ENCODE data around the gene PTPRD. TPM values are rescaled to one million over a fixed set of nuclear protein-coding genes. Genes with fewer than 3 reads are reported as not detected.

PTPRD gene
- total RNA-seq, 1 experiment from 2014 or later: not detected

DNA sequence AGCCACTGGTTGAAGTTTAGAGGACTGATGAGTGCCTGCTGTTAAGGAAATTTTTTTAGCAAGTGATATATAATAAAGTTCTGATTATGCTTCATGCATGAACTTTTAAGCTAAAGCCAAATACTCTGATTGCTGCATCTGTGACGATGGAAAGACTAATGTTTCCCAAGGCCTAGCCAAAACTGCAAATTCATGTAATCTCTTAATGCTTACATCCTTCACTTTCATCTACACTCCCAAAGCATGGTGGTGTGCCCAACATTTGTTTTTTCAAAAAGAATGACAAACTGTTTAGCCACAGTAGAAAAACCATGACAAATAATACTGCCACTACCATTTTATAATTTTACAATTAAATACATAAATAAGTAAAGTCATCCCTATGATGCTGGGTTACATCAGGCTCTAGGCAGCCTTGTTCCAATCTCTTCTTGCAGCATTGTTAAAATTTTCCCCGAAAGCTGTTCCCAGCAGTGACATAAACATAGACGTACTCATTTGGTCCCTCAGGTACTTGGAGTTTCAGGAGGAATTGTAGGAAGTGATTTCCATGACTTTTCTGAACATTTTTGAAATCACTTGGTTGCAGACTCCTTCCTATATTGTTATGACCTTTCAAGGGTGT, 2187.9 kb downstream of the PTPRD start:
- no peak overlapping the region for H3K4me3 ChIP-seq (ENCODE audit: low read depth, low read length, poor library complexity, severe bottlenecking)
- no TSS peak for BruUV-seq (replicated peaks)
- H3K27me3 ChIP-seq (replicated peaks; ENCODE audit: insufficient read depth, low read depth, low read length, poor library complexity): no peaks in the 10 kb centered on the region
- H3K27ac ChIP-seq (ENCODE audit: low read depth, low read length, poor library complexity, severe bottlenecking): no peak overlapping the region
- ChIA-PET CTCF (no interaction called here), POLR2A (ENCODE audit: low non-redundant PET) (no interaction called here)
- no peak for TF ChIP-seq EZH2 (IDR thresholded peaks at IDR 0.05; ENCODE audit: borderline replicate concordance, low read depth, low read length, poor library complexity, severe bottlenecking)
- TF ChIP-seq, protein P1, sequence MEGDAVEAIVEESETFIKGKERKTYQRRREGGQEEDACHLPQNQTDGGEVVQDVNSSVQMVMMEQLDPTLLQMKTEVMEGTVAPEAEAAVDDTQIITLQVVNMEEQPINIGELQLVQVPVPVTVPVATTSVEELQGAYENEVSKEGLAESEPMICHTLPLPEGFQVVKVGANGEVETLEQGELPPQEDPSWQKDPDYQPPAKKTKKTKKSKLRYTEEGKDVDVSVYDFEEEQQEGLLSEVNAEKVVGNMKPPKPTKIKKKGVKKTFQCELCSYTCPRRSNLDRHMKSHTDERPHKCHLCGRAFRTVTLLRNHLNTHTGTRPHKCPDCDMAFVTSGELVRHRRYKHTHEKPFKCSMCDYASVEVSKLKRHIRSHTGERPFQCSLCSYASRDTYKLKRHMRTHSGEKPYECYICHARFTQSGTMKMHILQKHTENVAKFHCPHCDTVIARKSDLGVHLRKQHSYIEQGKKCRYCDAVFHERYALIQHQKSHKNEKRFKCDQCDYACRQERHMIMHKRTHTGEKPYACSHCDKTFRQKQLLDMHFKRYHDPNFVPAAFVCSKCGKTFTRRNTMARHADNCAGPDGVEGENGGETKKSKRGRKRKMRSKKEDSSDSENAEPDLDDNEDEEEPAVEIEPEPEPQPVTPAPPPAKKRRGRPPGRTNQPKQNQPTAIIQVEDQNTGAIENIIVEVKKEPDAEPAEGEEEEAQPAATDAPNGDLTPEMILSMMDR (conservative IDR thresholded peaks at IDR 0.05; ENCODE audit: low read depth, low read length): no peak
- DNase-seq (ENCODE audit: low spot score): no peak
- intact Hi-C loops (cut with micrococcal nuclease; ENCODE audit: unreplicated experiment): no loop called here
- no peaks in the 10 kb centered on the region for H3K36me3 ChIP-seq (ENCODE audit: insufficient read depth, low read length, poor library complexity, severe bottlenecking)
- no peaks in the 10 kb centered on the region for H3K4me1 ChIP-seq (ENCODE audit: insufficient read depth, low read length, poor library complexity, severe bottlenecking)
- no peaks in the 10 kb centered on the region for H3K9me3 ChIP-seq (ENCODE audit: low read depth, low read length, poor library complexity, severe bottlenecking)

DNA sequence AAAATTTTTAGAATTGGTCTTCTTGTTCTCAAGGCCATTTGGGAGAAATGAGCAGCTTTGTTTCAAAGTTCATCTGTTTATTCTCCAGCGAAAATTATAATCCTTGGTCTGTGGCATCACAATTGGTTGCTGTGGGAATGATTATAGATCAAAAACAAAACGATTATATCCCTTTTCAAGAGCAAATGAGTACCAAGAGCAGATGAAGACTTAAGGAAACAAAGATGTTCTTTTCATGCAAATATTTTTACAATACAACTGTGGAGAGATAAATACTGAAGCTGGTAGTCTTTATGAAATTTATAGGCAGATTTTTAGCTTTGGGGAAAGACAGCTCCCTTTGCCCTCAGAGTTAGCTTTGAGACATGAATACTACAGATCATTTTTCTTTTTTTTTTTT, 2192.4 kb downstream of the PTPRD start:
- H3K9me3 ChIP-seq (ENCODE audit: low read depth, low read length, poor library complexity, severe bottlenecking): no peaks in the 10 kb centered on the region
- no peak overlapping the region for H3K27ac ChIP-seq (ENCODE audit: low read depth, low read length, poor library complexity, severe bottlenecking)
- ChIA-PET POLR2A (ENCODE audit: low non-redundant PET) (no interaction called here), CTCF (no interaction called here)
- no peaks in the 10 kb centered on the region for H3K4me1 ChIP-seq (ENCODE audit: insufficient read depth, low read length, poor library complexity, severe bottlenecking)
- H3K36me3 ChIP-seq (ENCODE audit: insufficient read depth, low read length, poor library complexity, severe bottlenecking): no peaks in the 10 kb centered on the region
- no peaks in the 10 kb centered on the region for H3K27me3 ChIP-seq (replicated peaks; ENCODE audit: insufficient read depth, low read depth, low read length, poor library complexity)
- BruUV-seq (replicated peaks): no TSS peak
- no peak overlapping the region for H3K4me3 ChIP-seq (ENCODE audit: low read depth, low read length, poor library complexity, severe bottlenecking)
- DNase-seq (ENCODE audit: low spot score): no peak
- intact Hi-C loops (cut with micrococcal nuclease; ENCODE audit: unreplicated experiment): no loop called here
- TF ChIP-seq, protein P1 (conservative IDR thresholded peaks at IDR 0.05; ENCODE audit: low read depth, low read length): no peak
- no peak for TF ChIP-seq EZH2 (IDR thresholded peaks at IDR 0.05; ENCODE audit: borderline replicate concordance, low read depth, low read length, poor library complexity, severe bottlenecking)

DNA sequence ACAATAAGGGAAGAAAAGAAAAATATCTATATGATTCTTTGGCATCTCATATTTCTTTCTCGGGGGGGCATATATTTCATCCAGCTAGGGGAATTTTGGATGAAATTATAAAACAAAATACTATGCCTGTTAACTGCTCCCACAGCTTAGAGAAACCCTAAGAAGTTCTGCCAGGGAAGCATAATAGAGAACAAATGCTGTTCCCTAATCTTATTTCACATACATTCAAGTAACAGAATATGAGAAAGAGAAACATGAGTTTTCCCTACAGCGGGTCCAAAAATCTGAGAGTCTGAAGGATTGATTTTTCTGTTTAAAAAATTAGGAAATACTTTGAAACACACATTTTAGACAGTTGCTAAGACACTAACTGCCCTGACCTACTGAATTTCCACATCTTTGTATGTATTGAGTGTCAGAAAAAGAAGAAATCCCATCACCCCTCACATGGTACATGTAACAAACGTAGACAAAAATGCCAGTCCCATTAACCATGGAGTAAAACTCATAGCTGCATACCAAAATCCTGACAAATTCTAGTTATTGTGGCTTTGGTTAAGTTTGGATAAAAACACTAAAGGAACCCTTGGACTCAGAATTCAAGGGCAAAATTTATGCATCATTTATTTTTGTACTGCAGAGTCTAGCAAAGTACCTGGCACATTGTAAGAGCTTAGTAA, 2193.1 kb downstream of the PTPRD start:
- BruUV-seq (replicated peaks): no TSS peak
- no peaks in the 10 kb centered on the region for H3K36me3 ChIP-seq (ENCODE audit: insufficient read depth, low read length, poor library complexity, severe bottlenecking)
- H3K4me1 ChIP-seq (ENCODE audit: insufficient read depth, low read length, poor library complexity, severe bottlenecking): no peaks in the 10 kb centered on the region
- ChIA-PET POLR2A (ENCODE audit: low non-redundant PET) (no interaction called here), CTCF (no interaction called here)
- H3K27ac ChIP-seq (ENCODE audit: low read depth, low read length, poor library complexity, severe bottlenecking): no peak overlapping the region
- H3K27me3 ChIP-seq (replicated peaks; ENCODE audit: insufficient read depth, low read depth, low read length, poor library complexity): no peaks in the 10 kb centered on the region
- intact Hi-C loops (cut with micrococcal nuclease; ENCODE audit: unreplicated experiment): no loop called here
- no peak for TF ChIP-seq EZH2 (IDR thresholded peaks at IDR 0.05; ENCODE audit: borderline replicate concordance, low read depth, low read length, poor library complexity, severe bottlenecking)
- TF ChIP-seq, protein P1 (conservative IDR thresholded peaks at IDR 0.05; ENCODE audit: low read depth, low read length): no peak
- no peak overlapping the region for H3K4me3 ChIP-seq (ENCODE audit: low read depth, low read length, poor library complexity, severe bottlenecking)
- no peak for DNase-seq (ENCODE audit: low spot score)
- no peaks in the 10 kb centered on the region for H3K9me3 ChIP-seq (ENCODE audit: low read depth, low read length, poor library complexity, severe bottlenecking)
